A549 (cell line): ENCODE measurements around the gene CTU2. TPM values are rescaled to one million over a fixed set of nuclear protein-coding genes. Genes with fewer than 3 reads are reported as not detected.

Experiments used
- ATAC-seq, 2 experiments: fragments of 200-7000 bp in 1 of 2; fragments of >200 bp in 1 of 2; cut with Nextera tagmentation in 1 of 2; cut with Tn5 transposase in 1 of 2; 3 replicates each; pipeline versions ENCODE4 v1.8.0 to v1.9.1; 2018 to 2020; ENCODE audit warnings: mild to moderate bottlenecking in 1 of 2, moderate library complexity in 1 of 2
- CTCF ChIA-PET: fragments of 300-600 bp; sonication (Branson Sonifier 250); formaldehyde crosslinking; extraction: SDS; loops from one replicate; lab custom pipeline; 2021; ENCODE audit warnings: antibody characterized with exemption, inconsistent platforms; lab: Yijun Ruan, JAX
- POLR2A ChIA-PET: fragments of 350-600 bp; formaldehyde crosslinking; extraction: SDS; loops from one replicate; lab custom pipeline; 2021; ENCODE audit warnings: antibody characterized with exemption, inconsistent platforms; lab: Yijun Ruan, JAX
- DNase-seq, 2 experiments: peaks; one replicate each; pipeline versions ENCODE4 v3.0.0 to v3.0.0-alpha.2; 2011 to 2016; ENCODE audit warnings: low read depth in 1 of 2, low spot score in 1 of 2
- FAIRE-seq: peaks from 2 replicates; lab custom pipeline; 2011; peaks lifted over from hg19 to GRCh38; lab: Jason Lieb, UNC
- H3K27ac ChIP-seq, 2 experiments: fragments of >200 bp; sonication (Bioruptor Twin); formaldehyde crosslinking; 3 replicates each; pipeline ENCODE4 v1.5.1; 2016 to 2017
- H3K4me1 ChIP-seq: fragments of >200 bp; sonication (Bioruptor Twin); formaldehyde crosslinking; 3 replicates; pipeline ENCODE4 v1.6.1; 2016
- H3K4me2 ChIP-seq: fragments of >200 bp; sonication (Bioruptor Twin); formaldehyde crosslinking; 3 replicates; pipeline ENCODE4 v1.6.1; 2016
- H3K4me3 ChIP-seq: fragments of >200 bp; sonication (Bioruptor Twin); formaldehyde crosslinking; 3 replicates; pipeline ENCODE4 v1.5.1; 2016
- H3K9me3 ChIP-seq: fragments of >200 bp; sonication (Bioruptor Twin); formaldehyde crosslinking; 3 replicates; pipeline ENCODE4 v1.6.1; 2016
- BHLHE40 ChIP-seq: IDR thresholded peaks from 2 replicates; pipeline ENCODE4 v1.6.1; 2012; ENCODE audit warnings: low read depth, low read length, inconsistent platforms
- CEBPB ChIP-seq, 2 experiments: fragments of >200 bp in 1 of 2; sonication (Bioruptor Twin) in 1 of 2; formaldehyde crosslinking in 1 of 2; IDR thresholded peaks; 2 replicates each; pipeline ENCODE4 v1.6.1; 2012 to 2016
- CHD2 ChIP-seq: fragments of 150-350 bp; IDR thresholded peaks from 2 replicates; pipeline ENCODE4 v1.6.1; 2014; ENCODE audit warnings: low read length; ENCODE audit not compliant: partially characterized antibody
- EHF ChIP-seq: fragments of 250-450 bp; sonication (Bioruptor Pico); IDR thresholded peaks from 2 replicates; pipeline ENCODE4 v1.5.0; 2020; ENCODE audit warnings: mild to moderate bottlenecking
- ESRRA ChIP-seq: fragments of 150-350 bp; IDR thresholded peaks from 2 replicates; pipeline ENCODE4 v1.6.1; 2014; ENCODE audit warnings: mild to moderate bottlenecking, low read length, borderline replicate concordance
- FOSB ChIP-seq: fragments of 250-450 bp; sonication (Bioruptor Pico); IDR thresholded peaks from 2 replicates; pipeline ENCODE4 v1.5.0; 2020; ENCODE audit warnings: mild to moderate bottlenecking, moderate library complexity
- FOSL2 ChIP-seq, 2 experiments: fragments of 450-650 bp in 1 of 2; fragments of >200 bp in 1 of 2; sonication (Bioruptor Twin) in 1 of 2; formaldehyde crosslinking; IDR thresholded peaks; 2 replicates each; pipeline versions ENCODE4 v1.5.0 to v1.6.1; 2016 to 2020; ENCODE audit warnings: mild to moderate bottlenecking in 1 of 2, moderate library complexity in 1 of 2
- FOXS1 ChIP-seq: fragments of 250-450 bp; sonication (Bioruptor Pico); IDR thresholded peaks from 2 replicates; pipeline ENCODE4 v1.5.0; 2020; ENCODE audit warnings: mild to moderate bottlenecking, moderate library complexity
- GATA3 ChIP-seq: IDR thresholded peaks from 2 replicates; pipeline ENCODE4 v1.6.1; 2012; ENCODE audit warnings: borderline replicate concordance
- HEYL ChIP-seq: fragments of 250-450 bp; sonication (Bioruptor Pico); IDR thresholded peaks from 2 replicates; pipeline ENCODE4 v1.8.0; 2021; ENCODE audit warnings: mild to moderate bottlenecking, moderate library complexity
- HOXB5 ChIP-seq: fragments of 250-450 bp; sonication (Bioruptor Pico); IDR thresholded peaks from 2 replicates; pipeline ENCODE4 v1.5.0; 2020; ENCODE audit warnings: mild to moderate bottlenecking, moderate library complexity
- KDM5A ChIP-seq: fragments of 200-600 bp; sonication (generic); IDR thresholded peaks from 2 replicates; pipeline ENCODE4 v1.6.1; 2016; ENCODE audit warnings: antibody characterized with exemption, mild to moderate bottlenecking
- MAZ ChIP-seq: fragments of 150-350 bp; IDR thresholded peaks from 2 replicates; pipeline ENCODE4 v1.6.1; 2014; ENCODE audit warnings: antibody characterized with exemption, low read depth, low read length, borderline replicate concordance
- MYC ChIP-seq: IDR thresholded peaks from 2 replicates; pipeline ENCODE4 v1.6.1; 2012; ENCODE audit warnings: mild to moderate bottlenecking, inconsistent platforms, low read length, improper control_type of control experiment, borderline replicate concordance
- NPAS2 ChIP-seq: fragments of 250-450 bp; sonication (Bioruptor Pico); IDR thresholded peaks from 2 replicates; pipeline ENCODE4 v1.8.0; 2022; ENCODE audit warnings: mild to moderate bottlenecking, moderate library complexity, borderline replicate concordance
- NR3C1 ChIP-seq: fragments of >200 bp; sonication (Bioruptor Twin); formaldehyde crosslinking; IDR thresholded peaks from 3 replicates; pipeline ENCODE4 v1.6.1; 2017
- POLR2A ChIP-seq: IDR thresholded peaks from 2 replicates; pipeline ENCODE4 v1.6.1; 2012; ENCODE audit warnings: mild to moderate bottlenecking, low read length
- SMC3 ChIP-seq: fragments of >200 bp; sonication (Bioruptor Twin); formaldehyde crosslinking; IDR thresholded peaks from 3 replicates; pipeline ENCODE4 v1.6.1; 2018; ENCODE audit warnings: inconsistent platforms
- ZFP36 ChIP-seq: fragments of 450-650 bp; IDR thresholded peaks from 2 replicates; pipeline ENCODE4 v1.6.1; 2014; ENCODE audit warnings: borderline replicate concordance; ENCODE audit not compliant: partially characterized antibody
- ZNF302 ChIP-seq: fragments of 250-450 bp; sonication (Bioruptor Pico); IDR thresholded peaks from 2 replicates; pipeline ENCODE4 v1.9.0; 2021; ENCODE audit warnings: inconsistent platforms, mild to moderate bottlenecking, moderate library complexity
- ZSCAN20 ChIP-seq: fragments of 250-450 bp; sonication (Bioruptor Pico); IDR thresholded peaks from 2 replicates; pipeline ENCODE4 v1.8.0; 2022; ENCODE audit warnings: mild to moderate bottlenecking, moderate library complexity
- WGBS: methylation state at CpG from one replicate; pipeline ENCODE4 v1.1.6; 2017; ENCODE audit errors: missing lambda C conversion rate; 5-methylcytosine and 5-hydroxymethylcytosine counted together
- polyA plus RNA-seq, 4 experiments: library from polyadenylated mRNA; depleted of rRNA in 3 of 4; stranded (reverse); fragments of >200 nt; fragmentation: RNase III in 1 of 4; extraction: RNeasy Plus Mini Kit Qiagen cat#74134 plus additional on column Dnase treatment in 1 of 4; gene quantifications; 2 replicates in 3 of 4; 3 replicates in 1 of 4; pipeline ENCODE4 v1.2.3, GENCODE V29; 2011 to 2017
- TF ChIP-seq, protein P1 (sequence below): fragments of >200 bp; sonication (Bioruptor Twin); formaldehyde crosslinking; IDR thresholded peaks from 3 replicates; pipeline ENCODE4 v1.6.1; 2016
- TF ChIP-seq, protein P2 (sequence below): IDR thresholded peaks from 2 replicates; pipeline ENCODE4 v1.6.1; 2012
- TF ChIP-seq, protein P3 (sequence below): fragments of 450-650 bp; IDR thresholded peaks from 2 replicates; pipeline ENCODE4 v1.6.1; 2014; ENCODE audit warnings: antibody characterized with exemption
- TF ChIP-seq, protein P4 (sequence below): IDR thresholded peaks from 2 replicates; pipeline ENCODE4 v1.6.1; 2012
- TF ChIP-seq, protein P5 (sequence below): fragments of 150-350 bp; IDR thresholded peaks from 2 replicates; pipeline ENCODE4 v1.6.1; 2014; ENCODE audit warnings: low read depth, mild to moderate bottlenecking, low read length

CTU2 gene
- polyA plus RNA-seq, 2 of the 4 experiments (the other 2 are of a cell fraction) = 16.4 to 21.8 TPM

DNA sequence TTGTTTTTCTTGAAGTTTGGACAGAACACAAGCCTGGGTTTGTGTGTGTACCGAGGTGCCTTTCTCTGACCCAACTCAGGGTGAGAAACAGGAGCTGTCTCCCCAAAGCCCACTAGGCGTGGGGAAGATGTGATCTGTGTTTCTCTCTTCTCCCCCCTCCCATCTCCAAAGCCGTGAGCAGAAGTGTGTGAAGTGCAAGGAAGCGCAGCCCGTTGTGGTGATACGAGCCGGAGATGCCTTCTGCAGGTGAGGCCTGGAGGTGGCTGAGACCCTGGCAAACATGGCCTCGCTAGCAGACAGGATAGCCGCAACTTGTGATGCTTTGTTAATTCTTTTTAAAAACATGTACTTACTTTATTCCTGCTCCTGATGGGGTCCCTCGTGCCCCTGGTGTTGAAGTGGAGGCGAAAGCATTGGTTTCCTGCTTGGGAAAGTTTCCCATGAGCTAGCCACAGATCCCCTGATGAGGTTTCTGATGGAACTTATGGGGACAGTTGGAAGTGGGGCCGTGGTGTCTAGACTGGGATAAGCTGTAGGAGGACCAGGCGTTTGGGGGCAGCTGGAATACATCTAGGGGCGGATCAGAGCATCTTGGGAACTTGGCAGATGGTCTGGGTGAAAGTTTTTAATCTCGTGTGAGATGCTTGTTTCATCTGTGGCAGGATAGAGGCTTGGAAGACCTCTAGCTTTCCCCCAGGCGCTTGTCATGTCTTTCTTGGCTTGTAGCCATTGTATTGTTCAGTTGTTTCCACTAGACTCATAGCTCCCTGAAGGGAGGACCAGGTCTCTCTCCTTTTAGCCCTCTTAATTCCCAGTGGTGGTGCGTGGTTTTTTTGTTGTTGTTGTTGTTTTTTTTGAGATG, 893 bp downstream of the CTU2 start:
- DNase-seq (no peak), ATAC-seq (peak in 1 of 2 experiments; percentile 6; a peak in 1 of 6 replicates), FAIRE-seq (no peak)
- Histone ChIP-seq H3K4me2 (peak overlapping the region; percentile 84), H3K4me1 (peaks cover 14% of the 10 kb centered on the region; the same call in 1 of the 3 replicates), H3K4me3 (peak overlapping the region; percentile 75), H3K9me3 (no peaks in the 10 kb centered on the region), H3K27ac (peak overlapping the region; percentile 82 to 93)
- ChIA-PET POLR2A (interaction anchor here (0.6 to 0.9 kb wide), 3 partner anchors 8 to 464 kb away, joined by 3 read pairs; partner anchors contain the start of gene CDH15), CTCF (interaction anchor here (0.7 to 7.6 kb wide), 8 partner anchors 9 to 79 kb away, joined by 3 to 49 read pairs (median 4); no protein-coding TSS in a partner anchor)
- 32% methylated on average over 17 of the region's 17 CpGs for WGBS
- TF ChIP-seq FOSL2 (IDR thresholded peaks at IDR 0.05) = no peak
- TF ChIP-seq FOSL2 (CRISPR knock-in tag; IDR thresholded peaks at IDR 0.05) = no peak
- TF ChIP-seq KDM5A = no peak
- no peak for TF ChIP-seq ZFP36
- no peak for TF ChIP-seq ESRRA
- TF ChIP-seq, protein P1, sequence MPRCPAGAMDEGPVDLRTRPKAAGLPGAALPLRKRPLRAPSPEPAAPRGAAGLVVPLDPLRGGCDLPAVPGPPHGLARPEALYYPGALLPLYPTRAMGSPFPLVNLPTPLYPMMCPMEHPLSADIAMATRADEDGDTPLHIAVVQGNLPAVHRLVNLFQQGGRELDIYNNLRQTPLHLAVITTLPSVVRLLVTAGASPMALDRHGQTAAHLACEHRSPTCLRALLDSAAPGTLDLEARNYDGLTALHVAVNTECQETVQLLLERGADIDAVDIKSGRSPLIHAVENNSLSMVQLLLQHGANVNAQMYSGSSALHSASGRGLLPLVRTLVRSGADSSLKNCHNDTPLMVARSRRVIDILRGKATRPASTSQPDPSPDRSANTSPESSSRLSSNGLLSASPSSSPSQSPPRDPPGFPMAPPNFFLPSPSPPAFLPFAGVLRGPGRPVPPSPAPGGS = no peak
- no peak for TF ChIP-seq GATA3
- TF ChIP-seq MAZ = no peak

DNA sequence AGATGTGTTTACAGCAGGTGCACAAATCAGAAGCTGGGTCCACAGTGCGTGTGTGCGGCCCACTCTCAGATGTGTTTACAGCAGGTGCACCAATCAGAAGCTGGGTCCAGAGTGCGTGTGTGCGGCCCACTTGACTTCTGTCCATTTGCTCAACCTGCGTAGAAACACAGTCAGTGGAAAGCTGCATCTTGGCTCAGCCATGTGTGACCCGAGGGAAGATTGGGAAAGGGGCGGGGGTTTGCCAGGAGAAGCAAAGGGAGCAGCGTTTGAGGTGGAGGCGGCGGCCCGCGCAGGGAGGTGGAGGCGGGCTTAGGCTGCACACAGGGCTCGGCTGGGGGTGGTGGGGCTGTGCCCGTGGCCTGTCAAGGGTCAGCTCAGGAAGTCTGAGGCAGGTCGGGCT, 4.3 kb downstream of the CTU2 start:
- H3K9me3 ChIP-seq = no peaks in the 10 kb centered on the region
- no peak overlapping the region for H3K4me2 ChIP-seq
- 87% methylated on average over 15 of the region's 16 CpGs for WGBS
- H3K4me1 ChIP-seq = peaks cover 7% of the 10 kb centered on the region; the same call in 1 of the 3 replicates
- no peak overlapping the region for H3K4me3 ChIP-seq
- H3K27ac ChIP-seq = no peak overlapping the region
- ChIA-PET POLR2A (no interaction called here), CTCF (interaction anchor here (1.2 to 2.1 kb wide), 5 partner anchors 8 to 457 kb away, joined by 3 to 8 read pairs (median 4); partner anchors contain the start of gene PIEZO1)
- FAIRE-seq = no peak
- no peak for ATAC-seq
- DNase-seq = no peak
- TF ChIP-seq ZSCAN20 (no peak), SMC3 (no peak), FOXS1 (no peak), CHD2 (no peak)
- TF ChIP-seq, protein P2, sequence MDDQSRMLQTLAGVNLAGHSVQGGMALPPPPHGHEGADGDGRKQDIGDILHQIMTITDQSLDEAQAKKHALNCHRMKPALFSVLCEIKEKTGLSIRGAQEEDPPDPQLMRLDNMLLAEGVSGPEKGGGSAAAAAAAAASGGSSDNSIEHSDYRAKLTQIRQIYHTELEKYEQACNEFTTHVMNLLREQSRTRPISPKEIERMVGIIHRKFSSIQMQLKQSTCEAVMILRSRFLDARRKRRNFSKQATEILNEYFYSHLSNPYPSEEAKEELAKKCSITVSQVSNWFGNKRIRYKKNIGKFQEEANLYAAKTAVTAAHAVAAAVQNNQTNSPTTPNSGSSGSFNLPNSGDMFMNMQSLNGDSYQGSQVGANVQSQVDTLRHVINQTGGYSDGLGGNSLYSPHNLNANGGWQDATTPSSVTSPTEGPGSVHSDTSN = no peak
- TF ChIP-seq, protein P1 = no peak
- TF ChIP-seq, all 56 proteins: peak for 0

DNA sequence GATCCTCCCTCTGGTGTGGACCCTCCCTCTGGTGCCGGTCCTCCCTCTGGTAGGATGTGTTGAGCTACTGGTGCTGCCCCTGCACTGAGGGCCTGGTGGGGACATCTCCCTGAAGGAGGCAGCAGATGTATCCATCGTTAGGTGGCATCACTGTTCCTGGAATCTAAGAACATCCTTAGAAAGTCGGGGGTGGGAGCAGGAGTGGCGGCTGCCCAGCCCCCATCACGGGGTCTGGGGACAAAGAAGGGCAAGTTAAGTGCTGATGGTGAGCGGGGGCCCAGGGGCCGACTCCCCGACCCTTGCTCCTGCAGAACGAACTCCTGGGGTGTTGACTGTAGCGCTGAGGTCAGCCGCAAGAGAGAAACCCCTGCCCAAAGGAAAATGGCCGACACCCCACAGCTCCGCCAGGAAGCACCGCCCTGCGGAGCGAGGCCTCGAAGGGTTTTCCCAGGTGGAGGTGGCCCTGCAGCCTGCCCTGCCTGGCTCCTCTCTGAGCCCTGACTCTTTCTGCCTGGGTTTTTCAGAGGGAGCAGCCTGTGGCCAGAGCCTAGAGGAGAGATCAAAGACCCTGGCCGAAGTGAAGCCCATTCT, 5.5 kb downstream of the CTU2 start:
- Histone ChIP-seq H3K4me3 (no peak overlapping the region), H3K4me1 (peaks cover 7% of the 10 kb centered on the region; the same call in 1 of the 3 replicates), H3K27ac (0 out of 6 replicates have a peak overlapping the region, but pooled peaks of 1 of the 2 experiments have one; percentile 3), H3K9me3 (no peaks in the 10 kb centered on the region), H3K4me2 (no peak overlapping the region)
- 88% methylated on average over 12 of the region's 18 CpGs for WGBS
- peak in 1 of 2 experiments; percentile 40; a peak in 3 of 6 replicates for ATAC-seq
- no peak for FAIRE-seq
- TF ChIP-seq POLR2A (no peak), HOXB5 (CRISPR knock-in tag) (no peak), NR3C1 (no peak), MAZ (no peak), EHF (CRISPR knock-in tag) (no peak), ZNF302 (no peak), NPAS2 (CRISPR knock-in tag) (no peak), ESRRA (no peak), HEYL (CRISPR knock-in tag) (no peak), ZSCAN20 (no peak), CEBPB (IDR thresholded peaks at IDR 0.05) (no peak), BHLHE40 (no peak), MYC (no peak), SMC3 (no peak), FOSB (CRISPR knock-in tag) (no peak)
- TF ChIP-seq, protein P3, sequence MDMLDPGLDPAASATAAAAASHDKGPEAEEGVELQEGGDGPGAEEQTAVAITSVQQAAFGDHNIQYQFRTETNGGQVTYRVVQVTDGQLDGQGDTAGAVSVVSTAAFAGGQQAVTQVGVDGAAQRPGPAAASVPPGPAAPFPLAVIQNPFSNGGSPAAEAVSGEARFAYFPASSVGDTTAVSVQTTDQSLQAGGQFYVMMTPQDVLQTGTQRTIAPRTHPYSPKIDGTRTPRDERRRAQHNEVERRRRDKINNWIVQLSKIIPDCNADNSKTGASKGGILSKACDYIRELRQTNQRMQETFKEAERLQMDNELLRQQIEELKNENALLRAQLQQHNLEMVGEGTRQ = no peak
- TF ChIP-seq, protein P4, sequence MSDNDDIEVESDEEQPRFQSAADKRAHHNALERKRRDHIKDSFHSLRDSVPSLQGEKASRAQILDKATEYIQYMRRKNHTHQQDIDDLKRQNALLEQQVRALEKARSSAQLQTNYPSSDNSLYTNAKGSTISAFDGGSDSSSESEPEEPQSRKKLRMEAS = no peak
- TF ChIP-seq, protein P5, sequence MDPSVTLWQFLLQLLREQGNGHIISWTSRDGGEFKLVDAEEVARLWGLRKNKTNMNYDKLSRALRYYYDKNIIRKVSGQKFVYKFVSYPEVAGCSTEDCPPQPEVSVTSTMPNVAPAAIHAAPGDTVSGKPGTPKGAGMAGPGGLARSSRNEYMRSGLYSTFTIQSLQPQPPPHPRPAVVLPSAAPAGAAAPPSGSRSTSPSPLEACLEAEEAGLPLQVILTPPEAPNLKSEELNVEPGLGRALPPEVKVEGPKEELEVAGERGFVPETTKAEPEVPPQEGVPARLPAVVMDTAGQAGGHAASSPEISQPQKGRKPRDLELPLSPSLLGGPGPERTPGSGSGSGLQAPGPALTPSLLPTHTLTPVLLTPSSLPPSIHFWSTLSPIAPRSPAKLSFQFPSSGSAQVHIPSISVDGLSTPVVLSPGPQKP = no peak
- CTCF ChIA-PET = interaction anchor here (1.5 kb wide), 1 partner anchor 25 kb away, joined by 8 read pairs; no protein-coding TSS in a partner anchor
- DNase-seq = peak in 1 of 2 experiments; percentile 40
- POLR2A ChIA-PET = no interaction called here
